IMR-90 (cell line): ENCODE results near the gene CAPZA3. TPM values are rescaled to one million over a fixed set of nuclear protein-coding genes. Genes with fewer than 3 reads are reported as not detected.
"Not testable (repeated sequence)": the region's sequence is repeated elsewhere in the genome, so short reads cannot be mapped to it uniquely, and the experiment has no call there.

Experiments
- ATAC-seq: fragments of 200-7000 bp; cut with Tn5 transposase; 2 replicates; pipeline ENCODE4 v1.9.1; 2020; ENCODE audit warnings: low read depth, mild to moderate bottlenecking, moderate library complexity
- BruUV-seq: library from RNA; stranded (reverse); fragments of 400-500 nt; replicated peaks from 2 replicates; lab custom pipeline; 2021; lab: Mats Ljungman, UMichigan
- CTCF ChIA-PET: fragments of 300-600 bp; formaldehyde crosslinking; extraction: SDS; loops from one replicate; lab custom pipeline; 2021; ENCODE audit warnings: antibody characterized with exemption; lab: Yijun Ruan, JAX
- POLR2A ChIA-PET: fragments of 300-600 bp; sonication (Branson Sonifier 250); formaldehyde crosslinking; loops from one replicate; lab custom pipeline; 2022; ENCODE audit warnings: antibody characterized with exemption; ENCODE audit not compliant: unreplicated experiment; lab: Charles Lee
- DNase-seq: peaks from one replicate; pipeline ENCODE4 v3.0.0; 2013
- H2AFZ ChIP-seq: replicated peaks from 2 replicates; pipeline ENCODE3; 2013; ENCODE audit warnings: low read length, mild to moderate bottlenecking; ENCODE audit not compliant: poor library complexity
- H2AK5ac ChIP-seq: 2 replicates; pipeline ENCODE4 v1.6.1; 2013; ENCODE audit warnings: low read depth, low read length, inconsistent platforms
- H2AK9ac ChIP-seq: replicated peaks from 2 replicates; pipeline ENCODE3; 2013; ENCODE audit warnings: mild to moderate bottlenecking, low read depth, low read length, moderate library complexity; ENCODE audit not compliant: poor library complexity
- H2BK120ac ChIP-seq: 2 replicates; pipeline ENCODE4 v1.6.1; 2013; ENCODE audit warnings: low read depth, low read length, inconsistent platforms
- H2BK15ac ChIP-seq: 3 replicates; pipeline ENCODE4 v1.6.1; 2013; ENCODE audit warnings: low read depth, low read length, inconsistent platforms
- H2BK20ac ChIP-seq: 2 replicates; pipeline ENCODE4 v1.6.1; 2013; ENCODE audit warnings: low read depth, mild to moderate bottlenecking, inconsistent platforms, low read length, moderate library complexity
- H2BK5ac ChIP-seq: 2 replicates; pipeline ENCODE4 v1.6.1; 2013; ENCODE audit warnings: mild to moderate bottlenecking, low read depth, low read length, inconsistent platforms; ENCODE audit not compliant: poor library complexity, severe bottlenecking
- H3K14ac ChIP-seq: replicated peaks from 2 replicates; pipeline ENCODE4 v1.6.1; 2013; ENCODE audit warnings: low read depth, low read length, inconsistent platforms
- H3K18ac ChIP-seq: 2 replicates; pipeline ENCODE4 v1.6.1; 2013; ENCODE audit warnings: low read depth, low read length, control low read depth
- H3K23ac ChIP-seq: 2 replicates; pipeline ENCODE4 v1.6.1; 2013; ENCODE audit warnings: low read depth, low read length, inconsistent platforms
- H3K27ac ChIP-seq: 2 replicates; pipeline ENCODE4 v1.5.1; 2013; ENCODE audit warnings: mild to moderate bottlenecking, control low read depth, low read length; ENCODE audit not compliant: insufficient read depth
- H3K27me3 ChIP-seq: 2 replicates; pipeline ENCODE4 v1.6.1; 2013; ENCODE audit warnings: low read length; ENCODE audit not compliant: control insufficient read depth, insufficient read depth
- H3K36me3 ChIP-seq: 2 replicates; pipeline ENCODE4 v1.6.1; 2013; ENCODE audit warnings: low read length, mixed read lengths; ENCODE audit not compliant: control insufficient read depth, insufficient read depth
- H3K4ac ChIP-seq: 2 replicates; pipeline ENCODE4 v1.6.1; 2013; ENCODE audit warnings: low read depth, low read length, inconsistent platforms
- H3K4me1 ChIP-seq: 2 replicates; pipeline ENCODE4 v1.6.1; 2013; ENCODE audit warnings: low read length, mixed read lengths; ENCODE audit not compliant: control insufficient read depth, insufficient read depth
- H3K4me2 ChIP-seq: 2 replicates; pipeline ENCODE4 v1.6.1; 2013; ENCODE audit warnings: low read depth, mild to moderate bottlenecking, control low read depth, low read length, moderate library complexity
- H3K4me3 ChIP-seq: 2 replicates; pipeline ENCODE4 v1.5.1; 2013; ENCODE audit warnings: low read depth, mild to moderate bottlenecking, control low read depth, low read length, moderate library complexity; ENCODE audit not compliant: insufficient read depth
- H3K56ac ChIP-seq: 2 replicates; pipeline ENCODE4 v1.6.1; 2013; ENCODE audit warnings: low read length, inconsistent platforms; ENCODE audit not compliant: insufficient read depth; ENCODE audit errors: extremely low read depth
- H3K79me1 ChIP-seq, 2 experiments: 2 replicates each; pipeline ENCODE4 v1.6.1; 2013; ENCODE audit warnings: low read length in 2 of 2, inconsistent platforms in 1 of 2, low read depth in 1 of 2
- H3K9ac ChIP-seq: 2 replicates; pipeline ENCODE4 v1.6.1; 2013; ENCODE audit warnings: low read depth, low read length, control low read depth
- H3K9me1 ChIP-seq: 2 replicates; pipeline ENCODE4 v1.6.1; 2013; ENCODE audit warnings: low read length, inconsistent platforms; ENCODE audit not compliant: insufficient read depth
- H3K9me3 ChIP-seq: 2 replicates; pipeline ENCODE4 v1.6.1; 2013; ENCODE audit warnings: low read length; ENCODE audit not compliant: control insufficient read depth, insufficient read depth
- H4K20me1 ChIP-seq: 2 replicates; pipeline ENCODE4 v1.6.1; 2013; ENCODE audit warnings: low read length, inconsistent platforms; ENCODE audit not compliant: insufficient read depth
- H4K5ac ChIP-seq: 2 replicates; pipeline ENCODE4 v1.6.1; 2013; ENCODE audit warnings: mild to moderate bottlenecking, low read depth, low read length, control low read depth
- H4K8ac ChIP-seq, 2 experiments: 2 replicates each; pipeline ENCODE4 v1.6.1; 2013; ENCODE audit warnings: low read depth in 2 of 2, low read length in 2 of 2, control low read depth in 1 of 2, inconsistent platforms in 1 of 2
- H4K91ac ChIP-seq: 2 replicates; pipeline ENCODE4 v1.6.1; 2013; ENCODE audit warnings: low read depth, low read length, inconsistent platforms; ENCODE audit not compliant: insufficient read depth
- WGBS, 2 experiments: methylation state at CpG; one replicate each; pipeline versions ENCODE4 v1.1.5 to v1.1.7; 2013; ENCODE audit warnings: missing lambda C conversion rate in 2 of 2; ENCODE audit not compliant: insufficient read length in 1 of 2; ENCODE audit errors: extremely low coverage in 2 of 2; 5-methylcytosine and 5-hydroxymethylcytosine counted together
- dilution Hi-C: fragments of 300-500 bp; cut with HindIII; formaldehyde crosslinking; loops from one replicate; pipeline ENCODE4 v1.14.3; 2018; ENCODE audit warnings: low sequenced_read_pairs; ENCODE audit not compliant: unreplicated experiment
- in situ Hi-C: fragments of 300-500 bp; cut with MboI; formaldehyde crosslinking; loops from 3 replicates; pipeline ENCODE4 v1.14.3; 2019; ENCODE audit warnings: low sequenced_read_pairs, inconsistent platforms, mixed read lengths
- intact Hi-C: fragments of 100-400 bp; cut with micrococcal nuclease; formaldehyde crosslinking; loops from 2 replicates; pipeline ENCODE4 v1.10.0; 2022
- polyA plus RNA-seq, 3 experiments: library from polyadenylated mRNA; depleted of rRNA; stranded (reverse); fragments of >200 nt; gene quantifications; 2 replicates each; pipeline ENCODE4 v1.2.3, GENCODE V29; 2012; ENCODE audit warnings: low replicate concordance in 1 of 3
- total RNA-seq: library from RNA; depleted of rRNA; stranded (reverse); fragments of >200 nt; gene quantifications from 2 replicates; pipeline ENCODE4 v1.2.3, GENCODE V29; 2012; rRNA removed

Gene CAPZA3
- total and polyA plus RNA-seq, 2 of the 4 experiments (the other 2 are of a cell fraction) = not detected

GRCh38 chr12:18785465-18785864 is 47.5 kb downstream of the CAPZA3 start:
- in situ Hi-C loops, CTCF ChIA-PET, H3K36me3 ChIP-seq, H3K27me3 ChIP-seq, POLR2A ChIA-PET, H3K4me3 ChIP-seq, H4K8ac ChIP-seq, H2BK120ac ChIP-seq, H4K20me1 ChIP-seq, H4K91ac ChIP-seq, dilution Hi-C loops, H3K4me1 ChIP-seq, ATAC-seq, BruUV-seq, H2BK20ac ChIP-seq, H3K79me1 ChIP-seq, H3K14ac ChIP-seq, H2AK5ac ChIP-seq, H2AFZ ChIP-seq, DNase-seq, H3K4ac ChIP-seq, H2AK9ac ChIP-seq, H3K56ac ChIP-seq, H3K9ac ChIP-seq, intact Hi-C loops, H3K23ac ChIP-seq, H3K18ac ChIP-seq, H2BK5ac ChIP-seq, H4K5ac ChIP-seq, H3K9me3 ChIP-seq, H2BK15ac ChIP-seq, H3K27ac ChIP-seq, H3K9me1 ChIP-seq, H3K4me2 ChIP-seq: not testable (repeated sequence)
- no CpG with 5 or more reads among the region's 8 CpGs for WGBS, 2 experiments

Other genes starting within 250 kb of the CAPZA3 start
- gene PLCZ1, start 107 bp upstream of the CAPZA3 start, total RNA-seq = not detected in 2 replicates
- gene PLCZ1, start 107 bp upstream of the CAPZA3 start, polyA plus RNA-seq (2012; rRNA removed) = not detected in 2 replicates